ENCODE data around the gene CYB5D1.

GRCh38 chr17:7833795-7834541, 23.8 kb upstream of the CYB5D1 start, which contains the start of gene KDM6B:
- no peak for TF ChIP-seq POLR2A (IDR thresholded peaks at IDR 0.05; ENCODE audit: low read depth, low read length)
- no peak for TF ChIP-seq POLR2AphosphoS5 (IDR thresholded peaks at IDR 0.05; ENCODE audit: low read depth, low read length)

Measured in GM12892 (cell line).